ENCODE data around the gene ARHGEF7.

Gene ARHGEF7

GRCh38 chr13:111323549-111323948 lies 208.4 kb downstream of the ARHGEF7 start:
- H3K36me3 ChIP-seq (ENCODE audit: insufficient read depth, low read length): no peaks in the 10 kb centered on the region
- TF ChIP-seq CTCF (IDR thresholded peaks at IDR 0.05; ENCODE audit: low read length) (no peak), EZH2 (IDR thresholded peaks at IDR 0.05; ENCODE audit: borderline replicate concordance, low read length) (no peak)
- H3K79me2 ChIP-seq (ENCODE audit: insufficient read depth, low read length): no peaks in the 10 kb centered on the region

GRCh38 chr13:111323950-111324651 lies 209.0 kb downstream of the ARHGEF7 start:
- no peaks in the 10 kb centered on the region for H3K36me3 ChIP-seq (ENCODE audit: insufficient read depth, low read length)
- H3F3A ChIP-seq (ENCODE audit: insufficient read depth, low read length): no peaks in the 10 kb centered on the region
- H3K4me1 ChIP-seq (ENCODE audit: insufficient read depth, low read length, severe bottlenecking): no peaks in the 10 kb centered on the region
- no peaks in the 10 kb centered on the region for H4K20me1 ChIP-seq (ENCODE audit: insufficient read depth, low read length)
- no peak overlapping the region for H3K9ac ChIP-seq (ENCODE audit: low read length)
- H3K9me2 ChIP-seq (ENCODE audit: low read depth, low read length): no peaks in the 10 kb centered on the region
- no peak overlapping the region for H3K27ac ChIP-seq (ENCODE audit: low read depth, low read length, poor library complexity, severe bottlenecking)
- TF ChIP-seq CTCF (IDR thresholded peaks at IDR 0.05; ENCODE audit: low read length) (no peak), EZH2 (IDR thresholded peaks at IDR 0.05; ENCODE audit: borderline replicate concordance, low read length) (no peak)
- no peaks in the 10 kb centered on the region for H3K79me2 ChIP-seq (ENCODE audit: insufficient read depth, low read length)
- H2AFZ ChIP-seq (ENCODE audit: low read length): no peak overlapping the region
- no peaks in the 10 kb centered on the region; the same call in 1 of the 2 replicates for H3K27me3 ChIP-seq (ENCODE audit: insufficient read depth, low read length)
- no peak overlapping the region for H3K4me2 ChIP-seq (ENCODE audit: low read length)
- H3K4me3 ChIP-seq (ENCODE audit: low read depth, low read length, poor library complexity, severe bottlenecking): no peak overlapping the region
- no peaks in the 10 kb centered on the region for H3K9me3 ChIP-seq (ENCODE audit: low read length)

More at GRCh38 chr13:111323549-111323948, 208.4 kb downstream of the ARHGEF7 start:
- Histone ChIP-seq H3K9ac (ENCODE audit: low read length) (no peak overlapping the region), H4K20me1 (ENCODE audit: insufficient read depth, low read length) (no peaks in the 10 kb centered on the region), H3K9me3 (ENCODE audit: low read length) (no peaks in the 10 kb centered on the region), H3K27ac (ENCODE audit: low read depth, low read length, poor library complexity, severe bottlenecking) (no peak overlapping the region), H3K27me3 (ENCODE audit: insufficient read depth, low read length) (no peaks in the 10 kb centered on the region; the same call in 1 of the 2 replicates), H3K4me2 (ENCODE audit: low read length) (no peak overlapping the region), H3K4me3 (ENCODE audit: low read depth, low read length, poor library complexity, severe bottlenecking) (no peak overlapping the region), H3K4me1 (ENCODE audit: insufficient read depth, low read length, severe bottlenecking) (no peaks in the 10 kb centered on the region), H3F3A (ENCODE audit: insufficient read depth, low read length) (no peaks in the 10 kb centered on the region), H3K9me2 (ENCODE audit: low read depth, low read length) (no peaks in the 10 kb centered on the region), H2AFZ (ENCODE audit: low read length) (no peak overlapping the region)

GRCh38 chr13:111324736-111325135 lies 209.6 kb downstream of the ARHGEF7 start:
- H3K27me3 ChIP-seq (ENCODE audit: insufficient read depth, low read length): no peaks in the 10 kb centered on the region; the same call in 1 of the 2 replicates
- no peaks in the 10 kb centered on the region for H3K36me3 ChIP-seq (ENCODE audit: insufficient read depth, low read length)
- no peak overlapping the region for H3K4me3 ChIP-seq (ENCODE audit: low read depth, low read length, poor library complexity, severe bottlenecking)
- H3K27ac ChIP-seq (ENCODE audit: low read depth, low read length, poor library complexity, severe bottlenecking): no peak overlapping the region
- H3K4me1 ChIP-seq (ENCODE audit: insufficient read depth, low read length, severe bottlenecking): no peaks in the 10 kb centered on the region
- TF ChIP-seq EZH2 (IDR thresholded peaks at IDR 0.05; ENCODE audit: borderline replicate concordance, low read length) (no peak), CTCF (IDR thresholded peaks at IDR 0.05; ENCODE audit: low read length) (no peak)
- no peaks in the 10 kb centered on the region for H3F3A ChIP-seq (ENCODE audit: insufficient read depth, low read length)
- no peaks in the 10 kb centered on the region for H3K9me2 ChIP-seq (ENCODE audit: low read depth, low read length)
- H3K9me3 ChIP-seq (ENCODE audit: low read length): no peaks in the 10 kb centered on the region
- H3K9ac ChIP-seq (ENCODE audit: low read length): no peak overlapping the region
- H3K79me2 ChIP-seq (ENCODE audit: insufficient read depth, low read length): no peaks in the 10 kb centered on the region
- no peaks in the 10 kb centered on the region for H4K20me1 ChIP-seq (ENCODE audit: insufficient read depth, low read length)
- no peak overlapping the region for H2AFZ ChIP-seq (ENCODE audit: low read length)
- H3K4me2 ChIP-seq (ENCODE audit: low read length): no peak overlapping the region
